Panc1 (cell line): ENCODE results near the gene TLE4.

Experiments used
- CTCF ChIP-seq: fragments of 450-650 bp; IDR thresholded peaks from 2 replicates; pipeline ENCODE4 v1.5.1; 2017; ENCODE audit warnings: mild to moderate bottlenecking
- POLR2AphosphoS5 ChIP-seq: IDR thresholded peaks from 2 replicates; pipeline ENCODE4 v1.6.1; 2012; ENCODE audit warnings: mild to moderate bottlenecking, low read depth, low read length, moderate library complexity

GRCh38 chr9:79661886-79662536 is 90.2 kb downstream of the TLE4 start:
- TF ChIP-seq CTCF (no peak), POLR2AphosphoS5 (no peak)
